Heart left ventricle (tissue), 16 donors: ENCODE measurements around the gene ECM1. TPM values are rescaled to one million over a fixed set of nuclear protein-coding genes. Genes with fewer than 3 reads are reported as not detected.

ENCODE experiments used
- ATAC-seq, 4 donors: fragments of 200-7000 bp; cut with Tn5 transposase; one replicate each; pipeline ENCODE4 v1.9.1; 2020 to 2022; ENCODE audit warnings: moderate library complexity in 4 of 4, mild to moderate bottlenecking in 3 of 4, moderate number of reproducible peaks in 1 of 4
- DNase-seq, 5 donors: peaks; one replicate each; pipeline ENCODE4 v3.0.0-alpha.2; 2020
- H3K27ac ChIP-seq, 12 donors: fragments of 200-600 bp; sonication (generic) in 4 of 12; one replicate each; pipeline versions ENCODE4 v1.5.0 to v1.8.0; 2016 to 2022; ENCODE audit warnings: mild to moderate bottlenecking in 2 of 12
- H3K27me3 ChIP-seq, 9 donors: fragments of 200-600 bp; sonication (generic) in 2 of 9; one replicate each; pipeline versions ENCODE4 v1.5.1 to v1.8.0; 2016 to 2022; ENCODE audit warnings: mild to moderate bottlenecking in 3 of 9
- H3K36me3 ChIP-seq, 9 donors: fragments of 200-600 bp; sonication (generic) in 2 of 9; one replicate each; pipeline versions ENCODE4 v1.5.0 to v1.8.0; 2018 to 2022; ENCODE audit warnings: mild to moderate bottlenecking in 2 of 9
- H3K4me1 ChIP-seq, 12 donors: fragments of 200-600 bp; sonication (generic) in 4 of 12; one replicate each; pipeline versions ENCODE4 v1.5.0 to v1.8.0; 2016 to 2022; ENCODE audit warnings: mild to moderate bottlenecking in 3 of 12
- H3K4me3 ChIP-seq, 12 donors: fragments of 200-600 bp; sonication (generic) in 4 of 12; one replicate each; pipeline versions ENCODE4 v1.5.0 to v1.8.0; 2017 to 2022; ENCODE audit warnings: mild to moderate bottlenecking in 9 of 12, moderate library complexity in 4 of 12
- H3K9me3 ChIP-seq, 12 donors: fragments of 200-600 bp; sonication (generic) in 4 of 12; one replicate each; pipeline versions ENCODE4 v1.5.0 to v1.8.0; 2016 to 2022; ENCODE audit warnings: mild to moderate bottlenecking in 1 of 12
- POLR2A ChIP-seq, 2 donors: fragments of 450-650 bp; IDR thresholded peaks; one replicate each; pipeline ENCODE4 v1.6.1; 2017; ENCODE audit warnings: antibody characterized with exemption in 2 of 2, mild to moderate bottlenecking in 2 of 2, moderate library complexity in 2 of 2
- WGBS, 4 donors: extraction: QIAGEN DNeasy Blood & Tissue Kit in 2 of 4; methylation state at CpG; one replicate each; pipeline versions ENCODE4 v1.1.5 to v1.1.7; 2013 to 2018; 5-methylcytosine and 5-hydroxymethylcytosine counted together
- intact Hi-C, 10 donors: fragments of 100-400 bp; cut with DNase I; formaldehyde crosslinking; loops; one replicate each; pipeline versions ENCODE4 v1.11.1 to v1.14.2; 2022
- polyA plus RNA-seq, 2 donors: library from polyadenylated mRNA; stranded (reverse); fragments of 200-250 nt; gene quantifications; one replicate each; pipeline ENCODE4 v1.2.3, GENCODE V29; 2013
- total RNA-seq, 9 donors: library from RNA; depleted of rRNA in 2 of 9; stranded (reverse); fragments of >200 nt in 2 of 9; fragmentation: NEBNext Ultra II Directional in 3 of 9; extraction: Animal tissue kit (Norgen Biotek cat#: 25700) in 3 of 9; gene quantifications; one replicate each; pipeline versions ENCODE4 v1.1.0 to v1.2.4, GENCODE V29; 2016 to 2023
- TF ChIP-seq, protein P1 (sequence below), 12 donors: fragments of 200-600 bp; sonication (generic) in 4 of 12; IDR thresholded peaks; one replicate each; pipeline versions ENCODE4 v1.5.0 to v1.8.0; 2018 to 2022; ENCODE audit warnings: antibody characterized with exemption in 12 of 12, mild to moderate bottlenecking in 5 of 12
- donor health status: ischemic (EF 13 %, LVEDD 7.1; RV severe dilation, severe dysfunction).
- donor health status: healthy with polysubstance abuse.
- donor health status: DM: no; HTN: yes; CAD: no.
- donor health status: DM: no; HTN: no; CAD: no.
- donor health status: ischemic (EF 25% LVEDD 6.9; RV normal size, moderate dysfunction).
- donor health status: ischemic (EF 25% LVEDD 5.7; RV mildly dilated, moderate dysfunction).
- donor health status: healthy.
- donor health status: DM: yes; HTN: yes; CAD: no.
- donor health status: ischemic (EF 35%, LVEDD 5.7; RV mildly dilated, moderate dysfunction).
- donor health status: nonischemic (EF 11% LVEDD 7.7; RV severe dilation, severe dysfunction).
- donor health status: DM: yes; HTN: yes; CAD: no.
- donor health status: PGD.
- donor health status: ischemic (EF 29% LVEDD 5.4; RV normal size, mild dysfunction).
- donor health status: nonischemic (EF 23%, LVEDD 6.1; RV moderate dilation, normal function).

ECM1 gene
- total and polyA plus RNA-seq, 11 donors: 10.9 to 35.3 (median 15.4) TPM

DNA sequence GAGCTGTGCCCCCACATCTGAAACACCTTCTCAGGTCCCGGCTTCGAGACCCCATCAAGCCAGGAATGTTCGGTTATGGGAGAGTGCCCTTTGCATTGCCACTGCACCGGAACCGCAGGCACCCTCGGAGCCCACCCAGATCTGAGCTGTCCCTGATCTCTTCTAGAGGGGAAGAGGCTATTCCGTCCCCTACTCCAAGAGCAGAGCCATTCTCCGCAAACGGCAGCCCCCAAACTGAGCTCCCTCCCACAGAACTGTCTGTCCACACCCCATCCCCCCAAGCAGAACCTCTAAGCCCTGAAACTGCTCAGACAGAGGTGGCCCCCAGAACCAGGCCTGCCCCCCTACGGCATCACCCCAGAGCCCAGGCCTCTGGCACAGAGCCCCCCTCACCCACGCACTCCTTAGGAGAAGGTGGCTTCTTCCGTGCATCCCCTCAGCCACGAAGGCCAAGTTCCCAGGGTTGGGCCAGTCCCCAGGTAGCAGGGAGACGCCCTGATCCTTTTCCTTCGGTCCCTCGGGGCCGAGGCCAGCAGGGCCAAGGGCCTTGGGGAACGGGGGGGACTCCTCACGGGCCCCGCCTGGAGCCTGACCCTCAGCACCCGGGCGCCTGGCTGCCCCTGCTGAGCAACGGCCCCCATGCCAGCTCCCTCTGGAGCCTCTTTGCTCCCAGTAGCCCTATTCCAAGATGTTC, 45.6 kb downstream of the ECM1 start:
- Histone ChIP-seq H3K9me3 (no peaks in the 10 kb centered on the region), H3K36me3 (peaks cover 0 to 28% (median 5%) of the 10 kb centered on the region in 9 donors), H3K27ac (peak overlapping the region in 5 of 12 donors; percentile 80 to 93 (median 87)), H3K4me1 (peaks cover 0 to 61% (median 35%) of the 10 kb centered on the region in 12 donors), H3K27me3 (peaks cover 0 to 3% (median 0%) of the 10 kb centered on the region in 9 donors), H3K4me3 (no peak overlapping the region)
- DNase-seq (no peak), ATAC-seq (no peak)
- intact Hi-C loops: loop anchor here in 3 of 10 donors (10.0 kb wide), 1 partner anchor 261 kb away; no protein-coding TSS in a partner anchor
- TF ChIP-seq, protein P1, sequence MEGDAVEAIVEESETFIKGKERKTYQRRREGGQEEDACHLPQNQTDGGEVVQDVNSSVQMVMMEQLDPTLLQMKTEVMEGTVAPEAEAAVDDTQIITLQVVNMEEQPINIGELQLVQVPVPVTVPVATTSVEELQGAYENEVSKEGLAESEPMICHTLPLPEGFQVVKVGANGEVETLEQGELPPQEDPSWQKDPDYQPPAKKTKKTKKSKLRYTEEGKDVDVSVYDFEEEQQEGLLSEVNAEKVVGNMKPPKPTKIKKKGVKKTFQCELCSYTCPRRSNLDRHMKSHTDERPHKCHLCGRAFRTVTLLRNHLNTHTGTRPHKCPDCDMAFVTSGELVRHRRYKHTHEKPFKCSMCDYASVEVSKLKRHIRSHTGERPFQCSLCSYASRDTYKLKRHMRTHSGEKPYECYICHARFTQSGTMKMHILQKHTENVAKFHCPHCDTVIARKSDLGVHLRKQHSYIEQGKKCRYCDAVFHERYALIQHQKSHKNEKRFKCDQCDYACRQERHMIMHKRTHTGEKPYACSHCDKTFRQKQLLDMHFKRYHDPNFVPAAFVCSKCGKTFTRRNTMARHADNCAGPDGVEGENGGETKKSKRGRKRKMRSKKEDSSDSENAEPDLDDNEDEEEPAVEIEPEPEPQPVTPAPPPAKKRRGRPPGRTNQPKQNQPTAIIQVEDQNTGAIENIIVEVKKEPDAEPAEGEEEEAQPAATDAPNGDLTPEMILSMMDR (IDR thresholded peaks at IDR 0.05): no peak
- no peak for TF ChIP-seq POLR2A (IDR thresholded peaks at IDR 0.05)
- 84 to 89% (median 88%) methylated on average over 20 to 23 of the region's 23 CpGs for WGBS, 4 donors

DNA sequence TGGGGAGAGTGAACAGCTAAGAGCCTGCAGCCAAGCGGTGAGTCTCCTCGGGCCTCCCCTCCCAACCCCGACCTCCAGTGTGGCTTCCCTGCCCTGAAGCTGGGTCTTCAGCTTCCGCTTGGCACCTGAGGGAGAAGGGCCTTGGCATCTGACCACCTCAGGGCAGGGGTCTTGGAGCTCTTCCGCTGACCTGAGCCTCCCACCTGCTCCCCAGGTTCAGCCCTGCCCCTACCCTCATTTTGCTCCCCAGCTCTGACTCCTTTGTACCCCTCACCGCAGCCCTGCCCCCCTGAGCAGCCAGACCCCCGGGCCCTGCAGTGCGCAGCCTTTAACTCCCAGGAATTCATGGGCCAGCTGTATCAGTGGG, 46.2 kb downstream of the ECM1 start:
- H3K9me3 ChIP-seq: no peaks in the 10 kb centered on the region
- no peak overlapping the region for H3K4me3 ChIP-seq
- peak overlapping the region in 1 of 12 donors; percentile 89 for H3K27ac ChIP-seq
- no peaks in the 10 kb centered on the region for H3K27me3 ChIP-seq
- 92 to 95% (median 92%) methylated on average over 8 of the region's 8 CpGs for WGBS, 4 donors
- TF ChIP-seq, protein P1 (IDR thresholded peaks at IDR 0.05): no peak
- TF ChIP-seq POLR2A (IDR thresholded peaks at IDR 0.05): no peak
- DNase-seq (no peak), ATAC-seq (no peak)
- intact Hi-C loops: loop anchor here in 3 of 10 donors (10.0 kb wide), 1 partner anchor 261 kb away; no protein-coding TSS in a partner anchor
- H3K4me1 ChIP-seq: peaks cover 0 to 61% (median 37%) of the 10 kb centered on the region in 12 donors
- peaks cover 0 to 29% (median 5%) of the 10 kb centered on the region in 9 donors for H3K36me3 ChIP-seq

DNA sequence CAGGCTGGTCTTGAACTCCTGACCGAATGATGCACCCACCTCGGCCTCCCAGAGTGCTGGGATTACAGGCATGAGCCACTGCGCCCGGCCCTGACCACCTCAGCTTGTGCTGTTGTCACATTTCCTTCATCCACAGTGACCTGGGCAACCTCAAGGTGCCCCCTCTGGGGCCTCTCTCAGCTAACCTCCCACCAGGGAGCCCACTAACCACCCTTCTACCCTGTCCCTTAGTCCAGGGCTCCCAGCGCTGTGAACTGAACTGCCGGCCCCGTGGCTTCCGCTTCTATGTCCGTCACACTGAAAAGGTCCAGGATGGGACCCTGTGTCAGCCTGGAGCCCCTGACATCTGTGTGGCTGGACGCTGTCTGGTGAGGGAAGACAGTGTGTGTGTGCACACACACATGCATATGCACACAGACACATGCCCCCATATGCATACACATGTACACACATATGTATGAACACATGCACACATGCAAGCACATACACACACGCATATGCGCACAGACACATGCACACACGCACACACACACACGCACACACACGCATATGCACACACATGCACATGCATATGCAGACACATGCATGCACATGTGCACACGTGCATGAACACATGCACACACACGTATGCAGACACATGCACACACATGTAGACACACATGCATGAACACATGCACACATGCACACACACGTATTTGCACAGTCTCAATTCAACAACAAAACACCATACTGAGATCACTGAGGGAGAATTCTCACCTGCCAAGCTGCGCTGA, 47.5 kb downstream of the ECM1 start:
- intact Hi-C loops: loop anchor here in 3 of 10 donors (10.0 kb wide), 1 partner anchor 259 kb away; no protein-coding TSS in a partner anchor
- H3K27ac ChIP-seq: no peak overlapping the region
- TF ChIP-seq, protein P1 (IDR thresholded peaks at IDR 0.05): no peak
- TF ChIP-seq POLR2A (IDR thresholded peaks at IDR 0.05): no peak

More for the DNA sequence above, 47.5 kb downstream of the ECM1 start:
- H3K27me3 ChIP-seq: no peaks in the 10 kb centered on the region
- no peak for ATAC-seq
- WGBS, 4 donors: 85 to 91% (median 88%) methylated on average over 18 to 19 of the region's 19 CpGs
- no peak for DNase-seq
- H3K4me1 ChIP-seq: peaks cover 3 to 62% (median 41%) of the 10 kb centered on the region in 12 donors
- H3K9me3 ChIP-seq: no peaks in the 10 kb centered on the region
- peaks cover 0 to 29% (median 5%) of the 10 kb centered on the region in 9 donors for H3K36me3 ChIP-seq
- H3K4me3 ChIP-seq: no peak overlapping the region
